CD4-positive, alpha-beta T cell treated with Interleukin-2 at 100 ng/mL for 4 hours (primary cell): ENCODE measurements around the gene RP2.

Experiments
- DNase-seq: peaks from one replicate; pipeline ENCODE4 v3.0.0-alpha.2; 2020; ENCODE audit warnings: low spot score

RP2 gene

DNA sequence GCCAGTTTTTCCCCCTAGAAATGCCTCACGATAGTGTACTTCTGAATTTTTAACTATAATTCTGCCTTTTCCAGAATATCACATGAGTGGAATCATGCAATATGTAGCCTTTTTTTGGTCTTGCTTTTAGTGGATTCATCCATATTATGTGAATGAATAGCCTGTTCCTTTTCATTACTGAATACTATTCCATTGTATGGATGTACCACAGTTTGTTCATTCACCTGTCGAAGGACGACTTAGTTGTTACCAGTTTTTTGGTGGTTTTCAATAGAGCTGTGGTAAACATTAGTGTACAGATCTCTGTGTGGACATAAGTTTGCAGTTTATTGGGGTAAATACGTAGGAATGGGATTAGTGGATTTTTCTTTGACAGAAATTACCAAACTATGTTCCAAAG is 83.4 kb downstream of the RP2 start:
- DNase-seq: no peak

- no peak for DNase-seq
Measured at GRCh38 chrX:46922611-46923010, 85.8 kb downstream of the RP2 start.

GRCh38 chrX:46927718-46928117 is 90.9 kb downstream of the RP2 start:
- no peak for DNase-seq

DNA sequence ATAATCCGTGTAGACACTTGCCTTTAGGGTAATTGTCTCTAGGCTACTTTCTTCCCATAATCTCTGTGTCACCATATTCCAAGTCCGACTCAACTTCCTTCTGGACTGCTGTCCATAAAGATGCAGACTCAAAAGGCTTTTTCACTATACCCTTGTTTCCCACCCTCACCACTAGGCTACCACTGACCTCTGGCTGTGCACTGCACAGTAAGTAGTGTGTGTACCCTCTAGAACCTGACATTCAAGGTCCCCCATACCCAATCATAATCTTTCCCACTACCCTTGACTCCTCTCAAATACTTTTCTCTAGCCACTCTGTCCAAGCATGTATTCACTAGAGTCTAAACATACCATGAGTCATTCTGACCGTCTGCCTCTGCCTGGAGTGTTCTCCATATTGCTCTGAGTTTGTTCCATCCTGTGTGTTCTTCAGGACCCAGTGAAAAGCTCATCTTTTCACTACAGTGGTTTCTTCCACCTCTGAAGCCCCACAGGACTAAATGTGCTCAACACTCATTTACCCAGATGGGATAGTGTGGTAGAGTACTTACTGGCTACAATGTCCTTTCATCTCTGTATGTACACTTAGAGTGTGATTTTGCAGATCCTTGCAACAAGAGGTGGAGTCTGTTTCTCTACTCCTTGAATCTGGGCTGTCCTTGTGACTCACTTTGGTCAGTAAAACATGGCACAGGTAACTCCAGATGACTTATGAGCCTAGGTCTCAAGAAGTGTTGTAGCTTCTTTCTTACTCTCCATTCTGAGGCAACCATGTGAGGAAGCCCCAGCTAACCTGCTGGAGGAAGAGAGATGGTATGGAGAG is 92.8 kb downstream of the RP2 start:
- DNase-seq: no peak
